GM12872 (cell line): ENCODE results near the gene MAST4.

Experiments
- CTCF ChIP-seq: IDR thresholded peaks from 3 replicates; pipeline ENCODE4 v1.5.1; 2011; ENCODE audit warnings: low read depth, mild to moderate bottlenecking, low read length, moderate library complexity; ENCODE audit not compliant: insufficient read depth

The MAST4 gene

GRCh38 chr5:67188274-67189078, 592.3 kb downstream of the MAST4 start:
- TF ChIP-seq CTCF, result no peak

GRCh38 chr5:67189079-67189354, 592.8 kb downstream of the MAST4 start:
- no peak for TF ChIP-seq CTCF

GRCh38 chr5:67189931-67190330, 593.7 kb downstream of the MAST4 start:
- TF ChIP-seq CTCF, result no peak

- no peak for TF ChIP-seq CTCF
Observed at GRCh38 chr5:67190410-67190809, 594.2 kb downstream of the MAST4 start.

- no peak for TF ChIP-seq CTCF
Observed at GRCh38 chr5:67190861-67191260, 594.7 kb downstream of the MAST4 start.

- TF ChIP-seq CTCF, result no peak
Observed at GRCh38 chr5:67192719-67193438, 596.7 kb downstream of the MAST4 start.

GRCh38 chr5:67193439-67193807, 597.2 kb downstream of the MAST4 start:
- TF ChIP-seq CTCF, result no peak
